Right cardiac atrium (tissue), 5 donors: ENCODE data around the gene GAB1. TPM values are rescaled to one million over a fixed set of nuclear protein-coding genes. Genes with fewer than 3 reads are reported as not detected.

Source experiments
- ATAC-seq, 2 donors: fragments of 200-7000 bp; cut with Tn5 transposase; one replicate each; pipeline versions ENCODE4 v1.8.0 to v1.9.1; 2020; ENCODE audit warnings: moderate library complexity in 2 of 2, mild to moderate bottlenecking in 1 of 2
- DNase-seq, 3 donors: peaks; one replicate each; pipeline ENCODE4 v3.0.0-alpha.2; 2020
- H3K27ac ChIP-seq: one replicate; pipeline ENCODE4 v1.5.1; 2013; ENCODE audit warnings: mild to moderate bottlenecking, low read length, control low read depth, moderate library complexity
- H3K27me3 ChIP-seq: one replicate; pipeline ENCODE4 v1.6.1; 2013; ENCODE audit not compliant: control insufficient read depth, insufficient read depth
- H3K4me1 ChIP-seq: one replicate; pipeline ENCODE4 v1.6.1; 2013; ENCODE audit warnings: low read length; ENCODE audit not compliant: control insufficient read depth, insufficient read depth
- H3K4me3 ChIP-seq: one replicate; pipeline ENCODE4 v1.5.1; 2013; ENCODE audit warnings: low read length, control low read depth
- H3K9me3 ChIP-seq: one replicate; pipeline ENCODE4 v1.6.1; 2013; ENCODE audit warnings: low read length; ENCODE audit not compliant: control insufficient read depth
- WGBS: extraction: QIAGEN DNeasy Blood & Tissue Kit; methylation state at CpG from one replicate; pipeline ENCODE4 v1.1.7; 2013; 5-methylcytosine and 5-hydroxymethylcytosine counted together
- intact Hi-C, 4 donors: fragments of 100-400 bp; cut with DNase I; formaldehyde crosslinking; loops; one replicate each; pipeline versions ENCODE4 v1.11.0 to v1.14.0; 2022 to 2023
- polyA plus RNA-seq: library from polyadenylated mRNA; stranded (reverse); fragments of 200-250 nt; gene quantifications from one replicate; pipeline ENCODE4 v1.2.3, GENCODE V29; 2013
- total RNA-seq, 4 donors: library from RNA; stranded (reverse); fragmentation: NEBNext Ultra II Directional; extraction: Animal tissue kit (Norgen Biotek cat#: 25700); gene quantifications; one replicate each; pipeline ENCODE4 v1.2.1, GENCODE V29; 2021
- donor health status: healthy with polysubstance abuse.
- donor health status: DM: no; HTN: yes; CAD: no.
- donor health status: DM: no; HTN: no; CAD: no.
- donor health status: DM: no; HTN: yes; CAD: no; lungs with severe emphysema.
- donor health status: DM: yes; HTN: yes; CAD: no.

Gene GAB1
- total and polyA plus RNA-seq, 5 donors: 11.0 to 73.4 (median 58.3) TPM

- no peaks in the 10 kb centered on the region for H3K27me3 ChIP-seq
- ATAC-seq (no peak), DNase-seq (no peak)
- WGBS: 93% methylated on average over 1 of the region's 1 CpG
- no peaks in the 10 kb centered on the region for H3K9me3 ChIP-seq
- no peak overlapping the region for H3K4me3 ChIP-seq
- H3K27ac ChIP-seq: no peak overlapping the region
- H3K4me1 ChIP-seq: peaks cover 3% of the 10 kb centered on the region
- intact Hi-C loops: no loop called here
These were observed 35.6 kb downstream of the GAB1 start for GRCh38 chr4:143372093-143372915.

DNA sequence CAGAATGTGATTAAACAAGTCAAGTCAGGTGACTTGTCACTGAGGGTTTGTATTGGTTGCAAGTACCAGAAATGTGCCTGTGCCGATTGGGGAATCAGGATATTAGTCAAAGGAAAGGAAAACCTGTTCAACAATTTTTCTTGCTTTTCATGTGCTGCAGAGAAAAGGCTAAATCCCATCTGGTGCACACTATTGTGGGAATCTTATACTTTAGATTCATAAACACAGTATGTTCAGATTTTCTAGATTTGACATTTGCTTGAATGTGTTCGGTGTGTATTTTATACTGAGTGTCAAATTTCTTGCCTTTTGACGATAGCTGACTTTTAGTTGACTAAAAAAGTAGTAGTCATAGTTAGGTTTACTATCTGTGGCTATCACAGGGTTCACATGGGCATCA, 37.6 kb downstream of the GAB1 start:
- no peaks in the 10 kb centered on the region for H3K9me3 ChIP-seq
- no peak overlapping the region for H3K4me3 ChIP-seq
- H3K4me1 ChIP-seq: peaks cover 6% of the 10 kb centered on the region
- ATAC-seq (no peak), DNase-seq (no peak)
- intact Hi-C loops: no loop called here
- no peaks in the 10 kb centered on the region for H3K27me3 ChIP-seq
- no peak overlapping the region for H3K27ac ChIP-seq
- 73% methylated on average over 3 of the region's 3 CpGs for WGBS

- no peak overlapping the region for H3K4me3 ChIP-seq
- no peak overlapping the region for H3K27ac ChIP-seq
- DNase-seq (no peak), ATAC-seq (no peak)
- 79% methylated on average over 6 of the region's 6 CpGs for WGBS
- H3K4me1 ChIP-seq: peaks cover 8% of the 10 kb centered on the region
- H3K27me3 ChIP-seq: no peaks in the 10 kb centered on the region
- intact Hi-C loops: no loop called here
- no peaks in the 10 kb centered on the region for H3K9me3 ChIP-seq
These were observed 38.1 kb downstream of the GAB1 start for GRCh38 chr4:143374771-143375170.

DNA sequence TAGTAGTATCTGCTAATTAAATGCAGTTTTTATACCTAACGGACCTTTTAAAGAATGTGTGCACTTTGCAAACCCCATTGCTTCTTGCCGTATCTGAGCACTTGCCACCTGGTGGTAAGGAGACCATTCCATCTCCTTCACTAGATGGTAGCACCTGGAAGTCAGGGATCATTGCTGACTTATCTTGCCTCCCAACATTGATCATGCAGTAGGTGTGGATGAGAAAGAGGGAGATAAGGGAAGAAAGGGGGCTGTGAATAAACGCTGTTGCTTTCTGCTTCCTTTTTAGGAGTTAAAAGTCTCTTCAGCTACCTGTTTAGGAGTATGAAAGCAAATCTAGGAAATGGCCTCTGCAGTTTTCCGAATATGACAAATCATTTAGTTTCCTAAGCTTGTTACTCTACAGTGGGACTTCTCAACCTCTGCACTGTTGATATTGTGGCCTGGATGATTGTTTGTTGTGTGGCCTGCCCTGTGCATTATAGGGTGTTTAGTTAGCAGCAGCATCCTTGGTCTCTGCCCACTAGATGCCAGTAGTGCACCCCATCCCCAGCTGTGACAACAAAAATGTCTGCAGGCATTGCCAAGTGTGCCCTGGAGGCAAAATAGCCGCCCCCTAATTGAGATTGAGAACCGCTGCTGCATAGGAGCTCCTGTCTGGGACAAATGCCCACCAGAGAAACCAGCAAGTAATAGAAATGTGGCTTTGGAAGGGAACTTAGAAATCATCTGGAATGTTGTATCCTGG, 38.8 kb downstream of the GAB1 start:
- no peak overlapping the region for H3K27ac ChIP-seq
- DNase-seq (peak in 2 of 3 donors; percentile 50 to 56), ATAC-seq (peak; percentile 72 to 81)
- H3K4me1 ChIP-seq: peaks cover 9% of the 10 kb centered on the region
- intact Hi-C loops: no loop called here
- H3K4me3 ChIP-seq: no peak overlapping the region
- 43% methylated on average over 6 of the region's 6 CpGs for WGBS
- no peaks in the 10 kb centered on the region for H3K27me3 ChIP-seq
- H3K9me3 ChIP-seq: no peaks in the 10 kb centered on the region

DNA sequence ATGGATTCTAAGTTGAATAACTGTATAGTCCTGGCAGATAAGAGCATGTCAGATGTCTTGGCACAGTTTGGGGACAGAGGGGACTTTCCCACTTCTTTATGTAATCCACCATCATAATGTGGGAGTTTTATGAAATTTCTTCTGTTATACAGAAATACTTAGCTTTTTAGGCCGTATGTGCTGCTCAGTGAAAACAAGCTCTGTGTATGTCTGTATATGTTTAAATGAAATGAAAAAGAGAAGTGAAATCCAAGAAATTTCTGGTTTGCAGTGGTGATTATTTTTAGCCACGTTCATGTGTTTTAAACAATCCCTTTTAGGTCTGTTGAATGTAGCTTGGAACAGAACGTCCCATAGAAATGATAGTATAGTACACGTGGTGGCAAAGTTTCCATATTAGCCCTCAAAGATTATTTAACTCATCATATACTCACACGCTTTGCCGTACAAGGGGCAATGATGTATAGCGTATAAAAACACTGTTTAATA, 41.0 kb downstream of the GAB1 start:
- 42% methylated on average over 7 of the region's 7 CpGs for WGBS
- Histone ChIP-seq H3K4me3 (no peak overlapping the region), H3K27ac (no peak overlapping the region), H3K27me3 (no peaks in the 10 kb centered on the region), H3K4me1 (peaks cover 16% of the 10 kb centered on the region), H3K9me3 (no peaks in the 10 kb centered on the region)
- intact Hi-C loops: no loop called here
- no peak for ATAC-seq
- no peak for DNase-seq

DNA sequence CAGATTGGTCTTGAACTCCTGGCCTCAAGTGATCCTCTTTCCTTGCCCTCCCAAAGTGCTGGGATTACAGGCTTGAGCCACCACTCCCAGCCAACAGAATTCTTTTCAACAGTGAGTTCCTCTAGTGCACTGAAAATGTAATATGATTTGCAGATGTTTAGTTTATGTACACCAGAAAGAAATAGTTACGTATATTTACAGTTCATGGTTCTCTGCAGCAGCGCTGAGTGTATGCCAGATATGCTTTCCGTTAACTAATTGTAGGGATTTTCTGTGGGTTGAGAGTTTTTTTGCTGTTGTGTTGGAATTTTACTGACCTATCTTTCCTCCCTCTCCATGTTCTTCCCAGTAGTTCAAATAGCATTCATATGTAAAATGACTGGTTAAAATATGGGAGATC, 44.0 kb downstream of the GAB1 start:
- no peaks in the 10 kb centered on the region for H3K27me3 ChIP-seq
- peak overlapping the region; percentile 56 for H3K27ac ChIP-seq
- DNase-seq (no peak), ATAC-seq (no peak)
- no peak overlapping the region for H3K4me3 ChIP-seq
- H3K4me1 ChIP-seq: peaks cover 20% of the 10 kb centered on the region
- intact Hi-C loops: no loop called here
- WGBS: 75% methylated on average over 3 of the region's 3 CpGs
- H3K9me3 ChIP-seq: no peaks in the 10 kb centered on the region

- H3K4me1 ChIP-seq: peaks cover 20% of the 10 kb centered on the region
- intact Hi-C loops: no loop called here
- no peaks in the 10 kb centered on the region for H3K27me3 ChIP-seq
- H3K4me3 ChIP-seq: no peak overlapping the region
- 22% methylated on average over 8 of the region's 8 CpGs for WGBS
- H3K9me3 ChIP-seq: no peaks in the 10 kb centered on the region
- DNase-seq (peak; percentile 86 to 93 (median 87)), ATAC-seq (peak; percentile 88 to 95)
- peak overlapping the region; percentile 78 for H3K27ac ChIP-seq
These were observed 44.8 kb downstream of the GAB1 start for GRCh38 chr4:143381189-143382118.

- DNase-seq (no peak), ATAC-seq (peak in 1 of 2 donors; percentile 24)
- no peaks in the 10 kb centered on the region for H3K9me3 ChIP-seq
- H3K27ac ChIP-seq: no peak overlapping the region
- H3K4me3 ChIP-seq: peak overlapping the region; percentile 27
- WGBS: 14% methylated on average over 4 of the region's 4 CpGs
- intact Hi-C loops: no loop called here
- H3K4me1 ChIP-seq: peaks cover 24% of the 10 kb centered on the region
- H3K27me3 ChIP-seq: no peaks in the 10 kb centered on the region
These were observed 45.9 kb downstream of the GAB1 start for GRCh38 chr4:143382596-143382995.

- no peak overlapping the region for H3K27ac ChIP-seq
- H3K27me3 ChIP-seq: no peaks in the 10 kb centered on the region
- no peaks in the 10 kb centered on the region for H3K9me3 ChIP-seq
- intact Hi-C loops: no loop called here
- no peak for DNase-seq
- no peak overlapping the region for H3K4me3 ChIP-seq
- peaks cover 27% of the 10 kb centered on the region for H3K4me1 ChIP-seq
- ATAC-seq: no peak
These were observed 46.4 kb downstream of the GAB1 start for GRCh38 chr4:143383005-143383574.

- intact Hi-C loops: no loop called here
- ATAC-seq: peak; percentile 51 to 55
- peaks cover 25% of the 10 kb centered on the region for H3K4me1 ChIP-seq
These were observed 47.8 kb downstream of the GAB1 start for GRCh38 chr4:143384381-143384994.

More at GRCh38 chr4:143384381-143384994, 47.8 kb downstream of the GAB1 start:
- Histone ChIP-seq H3K9me3 (no peaks in the 10 kb centered on the region), H3K4me3 (no peak overlapping the region), H3K27ac (peak overlapping the region; percentile 39), H3K27me3 (no peaks in the 10 kb centered on the region)
- peak; percentile 54 to 79 (median 55) for DNase-seq
- 45% methylated on average over 4 of the region's 4 CpGs for WGBS
